ENCODE data around the gene NAA35.

GRCh38 chr9:85964949-85965348 is 24.0 kb downstream of the NAA35 start:
- TF ChIP-seq CTCF (conservative IDR thresholded peaks at IDR 0.05) (no peak), EZH2 (IDR thresholded peaks at IDR 0.05; ENCODE audit: low read depth) (no peak)
